ENCODE results near the gene PSMA7.
"Not testable (repeated sequence)": the region's sequence is repeated elsewhere in the genome, so short reads cannot be mapped to it uniquely, and the experiment has no call there.

PSMA7 gene

DNA sequence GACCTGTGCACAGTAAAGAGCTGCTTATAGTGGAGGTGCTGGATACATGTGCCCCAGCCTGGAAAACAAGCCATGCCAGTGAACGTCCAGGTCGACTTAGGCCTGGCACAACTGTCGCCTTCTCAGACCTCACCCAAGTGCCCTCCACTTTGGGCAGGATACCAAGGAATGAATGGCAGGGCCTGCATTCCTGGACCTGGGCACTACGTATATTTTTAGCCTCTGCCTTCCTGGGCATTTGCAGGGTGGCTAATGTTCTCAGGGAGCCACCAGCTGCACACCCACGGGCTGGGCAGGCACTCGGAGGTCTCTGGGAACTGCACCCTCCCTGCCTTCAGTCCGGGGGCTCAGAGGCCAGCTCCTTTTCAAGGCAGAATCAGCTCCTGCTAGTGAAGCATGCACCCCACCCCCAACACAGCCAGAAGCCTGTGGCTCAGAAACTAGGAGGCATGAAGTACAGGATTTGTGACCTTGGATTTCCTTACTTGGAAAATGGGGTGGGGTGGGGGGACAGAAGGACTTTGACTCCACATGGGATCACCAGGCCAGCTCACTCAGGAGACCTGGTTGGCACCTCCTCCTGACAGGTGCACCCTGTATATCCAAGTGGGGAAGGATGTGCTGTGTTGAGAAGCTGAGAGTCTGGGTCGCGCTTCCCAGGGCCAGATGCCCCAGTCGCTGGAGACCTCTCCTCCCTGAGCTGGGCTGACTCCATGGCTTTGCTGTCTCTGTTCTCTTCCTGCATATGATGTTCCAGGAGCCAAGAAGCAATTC lies 23.4 kb downstream of the PSMA7 start:
- H3K4me3 ChIP-seq (ENCODE audit: low read depth, low read length), result no peak overlapping the region
- TF ChIP-seq, protein P1, sequence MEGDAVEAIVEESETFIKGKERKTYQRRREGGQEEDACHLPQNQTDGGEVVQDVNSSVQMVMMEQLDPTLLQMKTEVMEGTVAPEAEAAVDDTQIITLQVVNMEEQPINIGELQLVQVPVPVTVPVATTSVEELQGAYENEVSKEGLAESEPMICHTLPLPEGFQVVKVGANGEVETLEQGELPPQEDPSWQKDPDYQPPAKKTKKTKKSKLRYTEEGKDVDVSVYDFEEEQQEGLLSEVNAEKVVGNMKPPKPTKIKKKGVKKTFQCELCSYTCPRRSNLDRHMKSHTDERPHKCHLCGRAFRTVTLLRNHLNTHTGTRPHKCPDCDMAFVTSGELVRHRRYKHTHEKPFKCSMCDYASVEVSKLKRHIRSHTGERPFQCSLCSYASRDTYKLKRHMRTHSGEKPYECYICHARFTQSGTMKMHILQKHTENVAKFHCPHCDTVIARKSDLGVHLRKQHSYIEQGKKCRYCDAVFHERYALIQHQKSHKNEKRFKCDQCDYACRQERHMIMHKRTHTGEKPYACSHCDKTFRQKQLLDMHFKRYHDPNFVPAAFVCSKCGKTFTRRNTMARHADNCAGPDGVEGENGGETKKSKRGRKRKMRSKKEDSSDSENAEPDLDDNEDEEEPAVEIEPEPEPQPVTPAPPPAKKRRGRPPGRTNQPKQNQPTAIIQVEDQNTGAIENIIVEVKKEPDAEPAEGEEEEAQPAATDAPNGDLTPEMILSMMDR (IDR thresholded peaks at IDR 0.05; ENCODE audit: low read depth, low read length, missing control alignments), result no peak
- no peak for DNase-seq (ENCODE audit: low read depth)

DNA sequence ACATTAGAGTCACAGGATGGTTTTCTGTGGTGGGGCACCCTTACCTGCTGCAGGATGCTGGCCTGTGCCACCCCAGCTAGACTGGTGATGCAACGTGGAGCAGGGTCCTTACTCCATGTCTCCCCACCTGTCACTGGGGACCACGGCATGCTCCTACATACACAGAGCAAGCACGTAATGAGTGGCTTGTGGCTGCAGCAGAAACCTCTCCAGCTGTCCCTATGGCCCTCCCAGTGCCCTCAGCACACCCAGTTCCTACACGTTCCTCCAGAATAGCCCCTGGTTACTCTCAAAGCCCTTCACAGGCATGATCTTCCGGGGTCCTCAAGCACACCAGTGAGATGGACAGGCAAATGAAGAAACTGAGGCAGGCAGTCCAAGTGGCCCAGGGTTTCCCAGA lies 24.1 kb downstream of the PSMA7 start:
- H3K4me3 ChIP-seq (ENCODE audit: low read depth, low read length), result no peak overlapping the region
- TF ChIP-seq, protein P1 (IDR thresholded peaks at IDR 0.05; ENCODE audit: low read depth, low read length, missing control alignments), result no peak

DNA sequence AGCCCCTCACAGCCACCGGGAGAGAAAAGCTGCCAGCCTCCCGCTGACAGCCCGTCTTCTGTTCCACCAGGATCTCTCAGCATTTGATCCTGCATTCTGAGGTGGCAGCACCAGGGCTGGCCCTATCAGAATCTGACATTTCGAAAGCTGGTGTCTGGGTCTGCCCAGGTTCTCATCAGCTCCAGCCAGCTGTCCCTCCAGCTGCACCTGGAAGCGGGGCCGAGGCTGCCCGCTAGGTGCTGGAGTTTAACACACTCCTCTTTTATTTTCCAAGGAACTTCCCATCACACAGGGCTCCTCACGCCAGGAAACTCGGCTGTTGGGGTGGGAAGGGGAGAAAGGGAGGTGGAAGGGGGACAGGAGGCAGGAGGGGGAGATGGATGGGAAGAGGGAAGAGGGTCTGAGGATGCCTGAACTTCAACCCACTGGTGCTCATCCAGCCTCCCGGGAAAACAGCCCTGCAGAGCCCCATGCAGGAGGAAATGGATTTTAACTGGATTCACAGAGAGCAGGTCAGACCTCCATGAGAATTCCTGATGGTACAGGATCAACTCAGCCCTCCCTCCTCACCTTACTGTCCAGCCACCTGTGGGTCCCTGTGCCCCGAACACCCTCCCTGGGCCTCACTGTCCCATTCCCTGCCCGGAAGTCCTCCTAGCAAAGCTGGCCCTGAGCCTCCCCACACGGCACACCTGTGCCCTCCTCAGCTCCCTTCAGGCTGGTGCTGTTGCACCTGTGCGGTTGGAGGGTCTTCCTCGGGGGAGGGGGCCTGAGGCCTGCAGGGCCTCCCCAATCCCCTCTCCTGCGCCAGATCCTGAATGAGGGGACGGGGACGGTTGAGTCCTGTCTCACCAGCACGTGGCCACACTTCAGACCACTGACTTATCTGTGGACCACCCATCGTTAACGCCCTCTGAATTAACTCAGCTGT lies 24.8 kb downstream of the PSMA7 start:
- no peak for DNase-seq (ENCODE audit: low read depth)
- TF ChIP-seq, protein P1 (IDR thresholded peaks at IDR 0.05; ENCODE audit: low read depth, low read length, missing control alignments), result no peak
- no peak overlapping the region for H3K4me3 ChIP-seq (ENCODE audit: low read depth, low read length)

More for the DNA sequence above, 24.1 kb downstream of the PSMA7 start:
- no peak for DNase-seq (ENCODE audit: low read depth)

DNA sequence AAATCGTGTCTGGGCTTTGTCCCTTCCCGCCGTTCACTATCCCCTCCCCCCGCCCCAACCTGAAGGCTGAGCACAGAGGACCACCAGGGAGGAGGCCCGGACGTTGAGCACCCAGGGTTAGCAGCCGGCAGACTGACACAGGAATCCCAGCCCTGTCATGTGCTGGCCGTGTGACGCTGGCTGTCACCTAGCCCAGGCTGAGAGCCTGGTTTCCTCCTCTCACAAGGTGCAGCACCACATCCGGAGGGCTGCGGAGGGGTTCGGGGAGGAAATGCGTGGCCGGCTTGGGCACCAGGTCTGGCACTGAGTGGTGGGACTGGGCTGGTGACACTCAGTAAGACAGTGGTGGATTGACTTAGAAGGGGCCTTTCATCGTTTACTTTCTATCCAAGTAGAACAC lies 25.5 kb downstream of the PSMA7 start:
- DNase-seq (ENCODE audit: low read depth), result no peak
- H3K4me3 ChIP-seq (ENCODE audit: low read depth, low read length), result no peak overlapping the region
- TF ChIP-seq, protein P1 (IDR thresholded peaks at IDR 0.05; ENCODE audit: low read depth, low read length, missing control alignments), result no peak

DNA sequence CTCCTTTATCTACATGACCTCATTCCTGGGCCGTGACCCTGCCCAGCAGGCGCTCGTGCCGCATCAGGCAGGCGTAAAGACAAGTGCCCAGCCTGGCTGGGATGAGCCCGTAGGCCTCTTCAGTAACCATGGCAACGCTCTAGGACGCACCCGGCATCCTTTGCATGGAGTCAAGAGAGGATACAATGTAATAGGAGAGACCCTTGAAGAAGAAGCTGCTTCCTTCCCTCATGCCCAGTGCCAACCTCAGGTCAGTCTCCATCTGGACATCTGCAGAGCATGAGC lies 25.9 kb downstream of the PSMA7 start:
- TF ChIP-seq, protein P1 (IDR thresholded peaks at IDR 0.05; ENCODE audit: low read depth, low read length, missing control alignments), result no peak
- DNase-seq (ENCODE audit: low read depth), result no peak
- no peak overlapping the region for H3K4me3 ChIP-seq (ENCODE audit: low read depth, low read length)

DNA sequence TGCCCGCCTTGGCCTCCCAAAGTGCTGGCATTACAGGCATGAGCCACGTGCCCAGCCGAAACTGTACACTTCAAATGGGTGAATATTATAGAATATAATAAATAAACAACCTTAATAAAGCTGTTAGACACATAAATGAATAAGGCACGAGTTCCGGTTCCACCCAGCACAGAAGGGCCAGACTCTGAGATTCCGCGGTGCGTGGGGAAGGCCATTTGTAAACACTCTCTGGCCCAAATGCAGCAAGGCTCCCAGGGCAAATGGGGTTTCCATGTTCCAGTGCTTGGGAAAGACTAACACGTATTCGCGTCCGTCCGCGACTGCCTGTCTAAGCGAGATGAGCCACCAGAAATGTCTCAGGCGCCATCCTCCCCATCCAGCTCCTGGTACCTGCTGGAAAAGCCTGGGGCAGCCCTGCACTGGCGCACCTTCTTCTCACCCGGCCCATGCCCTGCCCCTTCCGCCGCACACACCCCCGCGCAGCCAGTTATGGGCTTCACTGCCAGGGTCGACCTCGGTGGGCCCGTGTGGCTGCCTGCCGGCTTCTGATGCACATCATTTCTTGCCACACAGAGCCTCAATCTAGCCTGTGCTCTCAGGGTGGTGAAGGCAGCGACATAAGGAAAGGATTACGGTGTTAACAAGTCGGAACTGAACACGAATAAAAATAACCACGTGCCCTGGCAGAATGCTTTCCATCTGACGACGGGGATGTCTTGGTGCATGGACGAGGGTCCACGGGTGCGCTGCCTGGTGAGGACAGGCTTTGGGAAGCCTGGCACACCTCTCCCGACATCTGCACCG lies 26.4 kb downstream of the PSMA7 start:
- TF ChIP-seq, protein P1 (IDR thresholded peaks at IDR 0.05; ENCODE audit: low read depth, low read length, missing control alignments), result no peak

DNA sequence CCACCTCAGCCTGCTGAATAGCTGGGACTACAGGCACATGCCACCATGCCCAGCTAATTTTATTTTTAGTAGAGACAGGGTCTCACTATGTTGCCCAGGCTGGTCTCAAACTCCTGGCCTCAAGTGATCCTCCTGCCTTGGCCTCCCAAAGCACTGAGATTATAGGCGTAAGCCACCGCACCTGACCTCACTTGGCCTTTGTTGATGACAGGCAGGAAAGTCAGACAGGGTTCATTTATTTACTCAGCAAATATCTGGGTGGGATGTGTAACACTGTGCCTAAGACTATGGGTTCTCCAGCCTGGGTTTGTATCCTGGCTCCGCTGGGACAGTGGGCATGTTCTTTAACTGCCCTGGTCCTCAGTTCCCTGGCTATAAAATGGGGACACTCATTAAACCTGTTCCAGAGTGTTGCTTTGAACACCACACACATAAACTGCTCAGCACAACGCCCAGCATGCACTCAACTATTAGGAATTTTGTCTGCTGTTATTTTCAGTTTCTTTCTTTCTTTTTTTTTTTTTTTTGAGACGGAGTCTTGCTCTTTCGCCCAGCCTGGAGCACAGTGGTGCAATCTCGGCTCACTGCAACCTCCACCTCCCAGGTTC lies 27.3 kb downstream of the PSMA7 start:
- DNase-seq (ENCODE audit: low read depth); H3K4me3 ChIP-seq (ENCODE audit: low read depth, low read length): not testable (repeated sequence)

More for the DNA sequence above, 26.4 kb downstream of the PSMA7 start:
- DNase-seq (ENCODE audit: low read depth), result no peak
- no peak overlapping the region for H3K4me3 ChIP-seq (ENCODE audit: low read depth, low read length)
